B cell (primary cell): ENCODE results near the gene SPINDOC. TPM values are rescaled to one million over a fixed set of nuclear protein-coding genes. Genes with fewer than 3 reads are reported as not detected.

Experiments used
- ATAC-seq: fragments of 200-7000 bp; cut with Tn5 transposase; one replicate; pipeline ENCODE4 v1.10.0; 2021; ENCODE audit warnings: low read depth, mild to moderate bottlenecking, moderate number of reproducible peaks, moderate library complexity
- CTCF ChIA-PET: fragments of 350-600 bp; sonication (Branson Sonifier 250); formaldehyde crosslinking; loops from one replicate; lab custom pipeline; 2021; ENCODE audit warnings: antibody characterized with exemption, inconsistent platforms; lab: Charles Lee
- POLR2A ChIA-PET: fragments of 350-600 bp; sonication (Branson Sonifier 250); formaldehyde crosslinking; loops from one replicate; lab custom pipeline; 2021; ENCODE audit warnings: antibody characterized with exemption; lab: Charles Lee
- DNase-seq: peaks from one replicate; pipeline ENCODE4 v3.0.0; 2013
- H2AFZ ChIP-seq: 2 replicates; pipeline ENCODE4 v1.6.1; 2012; ENCODE audit warnings: mild to moderate bottlenecking, low read depth, low read length; ENCODE audit not compliant: insufficient read depth, poor library complexity, severe bottlenecking
- H3K27ac ChIP-seq, 2 donors: 1 replicate in 1 of 2; 2 replicates in 1 of 2; pipeline ENCODE4 v1.5.1; 2012 to 2013; ENCODE audit warnings: low read length in 2 of 2, mild to moderate bottlenecking in 2 of 2, moderate library complexity in 1 of 2
- H3K27me3 ChIP-seq, 4 experiments: fragments of 200-600 bp in 1 of 4; sonication (generic) in 1 of 4; replicated peaks in 1 of 4; 1 replicate in 2 of 4; 2 replicates in 2 of 4; pipeline versions ENCODE4 v1.6.1 to v1.7.0; 2013 to 2016; ENCODE audit warnings: low read length in 3 of 4, mild to moderate bottlenecking in 2 of 4, mixed read lengths in 1 of 4, moderate library complexity in 1 of 4; ENCODE audit not compliant: insufficient read depth in 4 of 4, control insufficient read depth in 3 of 4; ENCODE audit errors: control extremely low read depth in 1 of 4
- H3K36me3 ChIP-seq, 2 experiments: replicated peaks in 1 of 2; 1 replicate in 1 of 2; 2 replicates in 1 of 2; pipeline versions ENCODE4 v1.6.1 to v1.7.1; 2013; ENCODE audit warnings: low read length in 1 of 2; ENCODE audit not compliant: insufficient read depth in 2 of 2, control insufficient read depth in 1 of 2; ENCODE audit errors: control extremely low read depth in 1 of 2, extremely low read depth in 1 of 2
- H3K4me1 ChIP-seq, 2 donors: fragments of 200-600 bp in 1 of 2; sonication (generic) in 1 of 2; 1 replicate in 1 of 2; 2 replicates in 1 of 2; pipeline versions ENCODE4 v1.5.1 to v1.6.1; 2013 to 2017; ENCODE audit warnings: low read length in 2 of 2; ENCODE audit not compliant: control insufficient read depth in 2 of 2, insufficient read depth in 2 of 2
- H3K4me2 ChIP-seq: replicated peaks from 2 replicates; pipeline ENCODE3; 2012; ENCODE audit warnings: mild to moderate bottlenecking, low read depth, low read length; ENCODE audit not compliant: poor library complexity, severe bottlenecking
- H3K4me3 ChIP-seq, 5 experiments: fragments of 200-600 bp in 1 of 5; sonication (generic) in 1 of 5; 1 replicate in 3 of 5; 2 replicates in 2 of 5; pipeline versions ENCODE4 v1.5.1 to v1.7.0; 2011 to 2016; ENCODE audit warnings: low read length in 4 of 5, mild to moderate bottlenecking in 4 of 5, low read depth in 2 of 5, control low read depth in 1 of 5, moderate library complexity in 1 of 5; ENCODE audit not compliant: insufficient read depth in 1 of 5; ENCODE audit errors: control extremely low read depth in 1 of 5, extremely low read depth in 1 of 5
- H3K79me2 ChIP-seq: fragments of 200-600 bp; sonication (generic); one replicate; pipeline ENCODE4 v1.6.0; 2016; ENCODE audit warnings: low read length; ENCODE audit not compliant: control insufficient read depth, insufficient read depth
- H3K9ac ChIP-seq: fragments of 200-600 bp; sonication (generic); 2 replicates; pipeline ENCODE4 v1.6.1; 2017; ENCODE audit warnings: mild to moderate bottlenecking, low read length, moderate library complexity
- H3K9me3 ChIP-seq, 3 donors: one replicate each; pipeline versions ENCODE4 v1.6.1 to v1.7.1; 2013; ENCODE audit warnings: low read length in 2 of 3; ENCODE audit not compliant: control insufficient read depth in 2 of 3, insufficient read depth in 1 of 3; ENCODE audit errors: control extremely low read depth in 1 of 3
- H4K20me1 ChIP-seq: 2 replicates; pipeline ENCODE4 v1.6.0; 2012; ENCODE audit warnings: mild to moderate bottlenecking, low read length; ENCODE audit not compliant: insufficient read depth, control insufficient read depth, poor library complexity, severe bottlenecking
- H3K27ac Mint-ChIP-seq: one replicate; pipeline ENCODE4 v1.8.0; 2021; ENCODE audit warnings: mixed read lengths
- H3K27me3 Mint-ChIP-seq: one replicate; pipeline ENCODE4 v1.8.0; 2021; ENCODE audit warnings: mixed read lengths
- H3K4me1 Mint-ChIP-seq: one replicate; pipeline ENCODE4 v1.8.0; 2021; ENCODE audit warnings: mixed read lengths
- H3K4me3 Mint-ChIP-seq: one replicate; pipeline ENCODE4 v1.8.0; 2021; ENCODE audit warnings: mixed read lengths
- H3K9me3 Mint-ChIP-seq: one replicate; pipeline ENCODE4 v1.8.0; 2022; ENCODE audit warnings: mixed read lengths; ENCODE audit not compliant: insufficient read depth
- EZH2 ChIP-seq: IDR thresholded peaks from 2 replicates; pipeline ENCODE4 v1.6.1; 2012; ENCODE audit warnings: borderline replicate concordance, low read depth, mild to moderate bottlenecking, moderate library complexity, low read length; ENCODE audit not compliant: insufficient read depth, poor library complexity, severe bottlenecking
- WGBS: methylation state at CpG from one replicate; pipeline ENCODE4 v1.1.5; 2013; ENCODE audit warnings: missing lambda C conversion rate; ENCODE audit not compliant: insufficient coverage; 5-methylcytosine and 5-hydroxymethylcytosine counted together
- intact Hi-C: fragments of 100-400 bp; cut with micrococcal nuclease; formaldehyde crosslinking; loops from one replicate; pipeline ENCODE4 v1.10.0; 2022
- polyA plus RNA-seq: library from polyadenylated mRNA; depleted of rRNA; stranded (reverse); fragments of >200 nt; gene quantifications from 2 replicates; pipeline ENCODE4 v1.2.3, GENCODE V29; 2012
- total RNA-seq, 2 donors: library from RNA; stranded (reverse); fragments of 120-200 nt in 1 of 2; gene quantifications; 1 replicate in 1 of 2; 2 replicates in 1 of 2; pipeline versions ENCODE4 v1.2.3 to v1.2.4, GENCODE V29; 2013 to 2022
- TF ChIP-seq, protein P1 (sequence below): fragments of 200-600 bp; IDR thresholded peaks from one replicate; pipeline ENCODE4 v1.8.0; 2022; ENCODE audit warnings: antibody characterized with exemption, mild to moderate bottlenecking

SPINDOC gene
- total and polyA plus RNA-seq, 2 donors (not counting 1 experiment from before 2014, with no cell fraction given): 10.5 to 23.9 TPM

DNA sequence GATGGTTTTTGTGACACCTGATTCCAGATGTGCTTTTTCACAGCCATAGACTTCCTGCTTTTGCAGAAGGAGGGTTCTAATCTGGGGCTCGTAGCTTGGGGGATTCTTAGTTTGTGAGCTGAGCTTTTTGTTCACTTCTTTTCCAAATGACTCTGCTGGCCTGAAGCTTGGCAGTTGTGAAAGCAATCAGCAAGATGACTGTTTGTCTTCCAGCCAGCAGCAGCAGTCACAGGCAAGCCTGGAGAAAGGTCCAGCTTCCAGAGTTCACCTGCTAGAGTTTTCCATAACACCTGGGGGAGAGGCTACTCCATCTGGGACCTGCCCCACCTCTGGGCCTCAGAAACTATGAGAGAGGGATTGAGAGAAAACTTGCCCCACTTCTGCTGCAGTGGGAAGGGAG is 29.8 kb downstream of the SPINDOC start:
- DNase-seq (no peak), ATAC-seq (no peak)
- Histone ChIP-seq H2AFZ (no peak overlapping the region), H3K79me2 (peaks cover 89% of the 10 kb centered on the region), H3K9ac (no peak overlapping the region), H3K4me1 (peaks cover 28 to 42% of the 10 kb centered on the region in 2 donors), H3K27me3 (no peaks in the 10 kb centered on the region), H4K20me1 (peaks cover 80% of the 10 kb centered on the region), H3K27ac (peak overlapping the region in 1 of 2 donors; percentile 11), H3K9me3 (no peaks in the 10 kb centered on the region), H3K4me2 (no peak overlapping the region), H3K4me3 (no peak overlapping the region), H3K36me3 (peaks cover 12 to 50% of the 10 kb centered on the region in 2 experiments)
- ChIA-PET CTCF (interaction anchor here (0.7 to 1.4 kb wide), 2 partner anchors 306 to 307 kb away, joined by 3 read pairs; no protein-coding TSS in a partner anchor), POLR2A (interaction anchor here (0.7 kb wide), 1 partner anchor 10 kb away, joined by 4 read pairs; no protein-coding TSS in a partner anchor)
- no peak overlapping the region for H3K4me3 Mint-ChIP-seq
- 67% methylated on average over 1 of the region's 1 CpG for WGBS
- no peaks in the 10 kb centered on the region for H3K27me3 Mint-ChIP-seq
- TF ChIP-seq, protein P1, sequence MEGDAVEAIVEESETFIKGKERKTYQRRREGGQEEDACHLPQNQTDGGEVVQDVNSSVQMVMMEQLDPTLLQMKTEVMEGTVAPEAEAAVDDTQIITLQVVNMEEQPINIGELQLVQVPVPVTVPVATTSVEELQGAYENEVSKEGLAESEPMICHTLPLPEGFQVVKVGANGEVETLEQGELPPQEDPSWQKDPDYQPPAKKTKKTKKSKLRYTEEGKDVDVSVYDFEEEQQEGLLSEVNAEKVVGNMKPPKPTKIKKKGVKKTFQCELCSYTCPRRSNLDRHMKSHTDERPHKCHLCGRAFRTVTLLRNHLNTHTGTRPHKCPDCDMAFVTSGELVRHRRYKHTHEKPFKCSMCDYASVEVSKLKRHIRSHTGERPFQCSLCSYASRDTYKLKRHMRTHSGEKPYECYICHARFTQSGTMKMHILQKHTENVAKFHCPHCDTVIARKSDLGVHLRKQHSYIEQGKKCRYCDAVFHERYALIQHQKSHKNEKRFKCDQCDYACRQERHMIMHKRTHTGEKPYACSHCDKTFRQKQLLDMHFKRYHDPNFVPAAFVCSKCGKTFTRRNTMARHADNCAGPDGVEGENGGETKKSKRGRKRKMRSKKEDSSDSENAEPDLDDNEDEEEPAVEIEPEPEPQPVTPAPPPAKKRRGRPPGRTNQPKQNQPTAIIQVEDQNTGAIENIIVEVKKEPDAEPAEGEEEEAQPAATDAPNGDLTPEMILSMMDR: no peak
- TF ChIP-seq EZH2: no peak
- H3K27ac Mint-ChIP-seq: no peak overlapping the region
- H3K9me3 Mint-ChIP-seq: no peaks in the 10 kb centered on the region
- peaks cover 61% of the 10 kb centered on the region for H3K4me1 Mint-ChIP-seq
- intact Hi-C loops: no loop called here

- peaks cover 95% of the 10 kb centered on the region for H4K20me1 ChIP-seq
- no peak overlapping the region for H3K4me3 Mint-ChIP-seq
- no CpG with 5 or more reads among the region's 4 CpGs for WGBS
These were observed 31.6 kb downstream of the SPINDOC start for GRCh38 chr11:63844836-63845235.

More at GRCh38 chr11:63844836-63845235, 31.6 kb downstream of the SPINDOC start:
- H3K27me3 ChIP-seq: no peaks in the 10 kb centered on the region
- H3K4me1 ChIP-seq: peaks cover 25 to 38% of the 10 kb centered on the region in 2 donors
- TF ChIP-seq, protein P1: no peak
- TF ChIP-seq EZH2: no peak
- DNase-seq (no peak), ATAC-seq (no peak)
- H3K79me2 ChIP-seq: peaks cover 98% of the 10 kb centered on the region
- no peak overlapping the region for H3K4me2 ChIP-seq
- H3K9me3 ChIP-seq: no peaks in the 10 kb centered on the region
- Mint-ChIP-seq H3K9me3 (no peaks in the 10 kb centered on the region), H3K27me3 (no peaks in the 10 kb centered on the region), H3K4me1 (peaks cover 65% of the 10 kb centered on the region), H3K27ac (no peak overlapping the region)
- ChIA-PET CTCF (interaction anchor here (1.5 to 1.9 kb wide), 4 partner anchors 8 to 101 kb away, joined by 3 to 11 read pairs (median 6); no protein-coding TSS in a partner anchor), POLR2A (interaction anchor here (0.6 kb wide), 1 partner anchor 9 kb away, joined by 9 read pairs; no protein-coding TSS in a partner anchor)
- no peak overlapping the region for H3K9ac ChIP-seq
- H3K36me3 ChIP-seq: peaks cover 12 to 59% of the 10 kb centered on the region in 2 experiments
- H3K27ac ChIP-seq: peak overlapping the region in 1 of 2 donors; percentile 43
- intact Hi-C loops: no loop called here
- no peak overlapping the region for H2AFZ ChIP-seq
- H3K4me3 ChIP-seq: no peak overlapping the region
